ENCODE data around the gene CHIC2.

GRCh38 chr4:53981567-53981966, 82.8 kb downstream of the CHIC2 start:
- TF ChIP-seq EZH2 (IDR thresholded peaks at IDR 0.05; ENCODE audit: borderline replicate concordance, insufficient read depth, low read length, poor library complexity, severe bottlenecking), result no peak
- TF ChIP-seq CTCF (IDR thresholded peaks at IDR 0.05; ENCODE audit: poor library complexity, severe bottlenecking), result no peak
- no peak for TF ChIP-seq TAF1 (IDR thresholded peaks at IDR 0.05; ENCODE audit: low read depth)
- TF ChIP-seq MXI1 (conservative IDR thresholded peaks at IDR 0.05; ENCODE audit: poor library complexity, severe bottlenecking), result no peak
- no peak for TF ChIP-seq REST (IDR thresholded peaks at IDR 0.05; ENCODE audit: borderline replicate concordance)
- no peak for TF ChIP-seq EP300 (conservative IDR thresholded peaks at IDR 0.05; ENCODE audit: poor library complexity, severe bottlenecking)
